ENCODE data around the gene NOS1AP.

NOS1AP gene

GRCh38 chr1:162185314-162186025 lies 116.0 kb downstream of the NOS1AP start:
- TF ChIP-seq CTCF (IDR thresholded peaks at IDR 0.05; ENCODE audit: control insufficient read depth, extremely low read depth, insufficient read depth) = no peak
- DNase-seq (ENCODE audit: low read depth) = no peak
- no peak overlapping the region for H3K4me3 ChIP-seq (ENCODE audit: low read depth, low read length)

GRCh38 chr1:162186026-162186374 lies 116.5 kb downstream of the NOS1AP start:
- no peak for TF ChIP-seq CTCF (IDR thresholded peaks at IDR 0.05; ENCODE audit: control insufficient read depth, extremely low read depth, insufficient read depth)
- DNase-seq (ENCODE audit: low read depth) = no peak
- H3K4me3 ChIP-seq (ENCODE audit: low read depth, low read length) = no peak overlapping the region

GRCh38 chr1:162186406-162186805 lies 116.9 kb downstream of the NOS1AP start:
- no peak overlapping the region for H3K4me3 ChIP-seq (ENCODE audit: low read depth, low read length)
- no peak for TF ChIP-seq CTCF (IDR thresholded peaks at IDR 0.05; ENCODE audit: control insufficient read depth, extremely low read depth, insufficient read depth)
- DNase-seq (ENCODE audit: low read depth) = no peak

GRCh38 chr1:162187687-162188276 lies 118.3 kb downstream of the NOS1AP start:
- no peak for DNase-seq (ENCODE audit: low read depth)
- no peak for TF ChIP-seq CTCF (IDR thresholded peaks at IDR 0.05; ENCODE audit: control insufficient read depth, extremely low read depth, insufficient read depth)
- no peak overlapping the region for H3K4me3 ChIP-seq (ENCODE audit: low read depth, low read length)

- no peak for TF ChIP-seq CTCF (IDR thresholded peaks at IDR 0.05; ENCODE audit: control insufficient read depth, extremely low read depth, insufficient read depth)
- peak; percentile 56 for DNase-seq (ENCODE audit: low read depth)
- H3K4me3 ChIP-seq (ENCODE audit: low read depth, low read length) = no peak overlapping the region
Observed at GRCh38 chr1:162189345-162189744, 119.9 kb downstream of the NOS1AP start.

GRCh38 chr1:162191396-162192305 lies 122.2 kb downstream of the NOS1AP start:
- TF ChIP-seq CTCF (IDR thresholded peaks at IDR 0.05; ENCODE audit: control insufficient read depth, extremely low read depth, insufficient read depth) = no peak
- DNase-seq (ENCODE audit: low read depth) = no peak
- H3K4me3 ChIP-seq (ENCODE audit: low read depth, low read length) = no peak overlapping the region
